GM18909 (cell line): Measurements from ENCODE around the gene NOS3.

Experiments used
- ATAC-seq: cut with Tn5 transposase; IDR thresholded peaks from one replicate; pipeline ENCODE4 v1.9.1; 2021; ENCODE audit warnings: mild to moderate bottlenecking; ENCODE audit not compliant: unreplicated experiment, poor library complexity

Gene NOS3

GRCh38 chr7:150963707-150964559 lies 26.9 kb upstream of the NOS3 start:
- ATAC-seq: no peak

- ATAC-seq: no peak
These were observed 26.2 kb upstream of the NOS3 start for GRCh38 chr7:150964593-150965111.

- ATAC-seq: no peak
These were observed 25.5 kb upstream of the NOS3 start for GRCh38 chr7:150965273-150965830.

- ATAC-seq: no peak
These were observed 24.8 kb upstream of the NOS3 start for GRCh38 chr7:150966002-150966401.

- no peak for ATAC-seq
These were observed 23.5 kb upstream of the NOS3 start for GRCh38 chr7:150967349-150967748.

- ATAC-seq: no peak
These were observed 22.6 kb upstream of the NOS3 start for GRCh38 chr7:150968056-150968733.

GRCh38 chr7:150968734-150969372 lies 22.0 kb upstream of the NOS3 start:
- ATAC-seq: no peak

GRCh38 chr7:150969475-150969874 lies 21.3 kb upstream of the NOS3 start:
- ATAC-seq: no peak

GRCh38 chr7:150970424-150970823 lies 20.4 kb upstream of the NOS3 start:
- no peak for ATAC-seq

GRCh38 chr7:150971242-150972022 lies 19.4 kb upstream of the NOS3 start:
- ATAC-seq: no peak

GRCh38 chr7:150972023-150972468 lies 18.8 kb upstream of the NOS3 start:
- no peak for ATAC-seq

GRCh38 chr7:150972741-150973140 lies 18.1 kb upstream of the NOS3 start:
- ATAC-seq: no peak

GRCh38 chr7:150973571-150974451 lies 17.0 kb upstream of the NOS3 start:
- peak; percentile 3 for ATAC-seq

GRCh38 chr7:150974468-150975391 lies 16.1 kb upstream of the NOS3 start:
- ATAC-seq: peak; percentile 59

- ATAC-seq: no peak
These were observed 15.1 kb upstream of the NOS3 start for GRCh38 chr7:150975536-150976319.

- no peak for ATAC-seq
These were observed 14.1 kb upstream of the NOS3 start for GRCh38 chr7:150976529-150977381.
